NB4 (cell line): ENCODE results near the gene TIPARP.

Experiments
- CTCF ChIP-seq: IDR thresholded peaks from one replicate; pipeline ENCODE4 v1.5.1; 2012; ENCODE audit warnings: low read depth, low read length
- POLR2A ChIP-seq: IDR thresholded peaks from 2 replicates; pipeline ENCODE4 v1.6.1; 2011; ENCODE audit warnings: mild to moderate bottlenecking; ENCODE audit not compliant: insufficient read length; ENCODE audit errors: extremely low read depth

DNA sequence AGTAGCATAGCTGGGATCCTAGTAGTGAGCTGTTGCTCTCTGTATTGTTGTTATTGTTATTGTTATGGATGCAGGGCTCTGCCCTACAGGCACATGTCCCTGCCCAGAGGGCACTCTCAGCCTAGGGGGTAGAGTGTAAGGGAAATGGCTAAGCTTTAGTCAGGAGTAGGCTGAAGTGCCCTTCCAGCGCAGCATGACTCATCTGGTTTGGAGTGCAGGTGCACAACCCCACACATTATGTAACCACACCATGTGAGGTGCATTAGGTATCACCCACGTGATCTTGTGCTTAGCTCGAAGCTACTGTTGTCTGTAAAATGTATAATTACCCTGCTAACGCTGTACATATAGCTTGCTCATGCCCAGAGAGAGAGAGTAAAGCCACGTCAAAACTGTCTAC is 48.3 kb upstream of the TIPARP start:
- TF ChIP-seq CTCF (no peak), POLR2A (no peak)
